ENCODE results near the gene MT1A. TPM values are rescaled to one million over a fixed set of nuclear protein-coding genes. Genes with fewer than 3 reads are reported as not detected.

Gene MT1A
- total RNA-seq, 1 donor from 2014 or later: not detected

GRCh38 chr16:56682703-56683397 is 44.4 kb downstream of the MT1A start:
- H3K27ac ChIP-seq (ENCODE audit: low read depth, low read length): peak overlapping the region; percentile 40
- no peak for FAIRE-seq
- peak overlapping the region; percentile 62 for H3K27ac Mint-ChIP-seq (ENCODE audit: unreplicated experiment)
- H3K9me3 Mint-ChIP-seq (ENCODE audit: unreplicated experiment): peaks cover 14% of the 10 kb centered on the region
- H3K27me3 ChIP-seq (ENCODE audit: insufficient read depth, low read length): no peaks in the 10 kb centered on the region
- no peak for DNase-seq (ENCODE audit: low read depth)
- peaks cover 14% of the 10 kb centered on the region for H3K4me1 ChIP-seq (ENCODE audit: insufficient read depth, low read length)
- H3K4me1 Mint-ChIP-seq (ENCODE audit: low read depth, unreplicated experiment): peaks cover 3% of the 10 kb centered on the region
- peak overlapping the region; percentile 94 for H2AFZ ChIP-seq (ENCODE audit: low read depth, low read length)
- no peaks in the 10 kb centered on the region for H3K79me2 ChIP-seq (ENCODE audit: insufficient read depth, low read length)
- H4K20me1 ChIP-seq (ENCODE audit: insufficient read depth, low read length): no peaks in the 10 kb centered on the region
- H3K4me3 Mint-ChIP-seq (ENCODE audit: unreplicated experiment): peak overlapping the region; percentile 86
- peak overlapping the region; percentile 80 for H3K4me3 ChIP-seq (ENCODE audit: insufficient read depth, low read depth, low read length)
- H3K36me3 Mint-ChIP-seq (ENCODE audit: low read depth, unreplicated experiment): peaks cover 3% of the 10 kb centered on the region
- no peaks in the 10 kb centered on the region for H3K36me3 ChIP-seq (ENCODE audit: insufficient read depth, low read length)
- H3K4me2 ChIP-seq (ENCODE audit: low read length): peak overlapping the region; percentile 95
- H3K9ac ChIP-seq (ENCODE audit: low read length): peak overlapping the region; percentile 86
- H3K9me3 ChIP-seq (ENCODE audit: insufficient read depth, low read depth, low read length): peaks cover 3% of the 10 kb centered on the region
- H3K27me3 Mint-ChIP-seq (ENCODE audit: low read depth, unreplicated experiment): peaks cover 49% of the 10 kb centered on the region
- TF ChIP-seq EZH2 (IDR thresholded peaks at IDR 0.05; ENCODE audit: insufficient read depth, low read length) (no peak), CTCF (IDR thresholded peaks at IDR 0.05; ENCODE audit: insufficient read depth, low read depth, low read length) (no peak)

GRCh38 chr16:56683424-56684172 is 45.1 kb downstream of the MT1A start:
- H3K4me1 ChIP-seq (ENCODE audit: insufficient read depth, low read length): peaks cover 14% of the 10 kb centered on the region
- FAIRE-seq (no peak), DNase-seq (ENCODE audit: low read depth) (no peak)
- no peak overlapping the region for H3K27ac Mint-ChIP-seq (ENCODE audit: unreplicated experiment)
- H3K36me3 ChIP-seq (ENCODE audit: insufficient read depth, low read length): no peaks in the 10 kb centered on the region
- TF ChIP-seq EZH2 (IDR thresholded peaks at IDR 0.05; ENCODE audit: insufficient read depth, low read length) (no peak), CTCF (IDR thresholded peaks at IDR 0.05; ENCODE audit: insufficient read depth, low read depth, low read length) (no peak)
- H3K9me3 ChIP-seq (ENCODE audit: insufficient read depth, low read depth, low read length): peaks cover 3% of the 10 kb centered on the region
- no peaks in the 10 kb centered on the region for H4K20me1 ChIP-seq (ENCODE audit: insufficient read depth, low read length)
- H3K4me2 ChIP-seq (ENCODE audit: low read length): peak overlapping the region; percentile 95
- H3K36me3 Mint-ChIP-seq (ENCODE audit: low read depth, unreplicated experiment): peaks cover 3% of the 10 kb centered on the region
- H3K4me1 Mint-ChIP-seq (ENCODE audit: low read depth, unreplicated experiment): peaks cover 3% of the 10 kb centered on the region
- H3K4me3 Mint-ChIP-seq (ENCODE audit: unreplicated experiment): no peak overlapping the region
- H3K4me3 ChIP-seq (ENCODE audit: insufficient read depth, low read depth, low read length): peak overlapping the region; percentile 80
- H2AFZ ChIP-seq (ENCODE audit: low read depth, low read length): no peak overlapping the region
- H3K27me3 Mint-ChIP-seq (ENCODE audit: low read depth, unreplicated experiment): peaks cover 47% of the 10 kb centered on the region
- peak overlapping the region; percentile 86 for H3K9ac ChIP-seq (ENCODE audit: low read length)
- no peak overlapping the region for H3K27ac ChIP-seq (ENCODE audit: low read depth, low read length)
- no peaks in the 10 kb centered on the region for H3K79me2 ChIP-seq (ENCODE audit: insufficient read depth, low read length)
- peaks cover 17% of the 10 kb centered on the region for H3K9me3 Mint-ChIP-seq (ENCODE audit: unreplicated experiment)
- H3K27me3 ChIP-seq (ENCODE audit: insufficient read depth, low read length): no peaks in the 10 kb centered on the region
